Middle frontal gyrus (tissue), 1 donor: ENCODE data around the gene TRPV5.

Experiments
- DNase-seq: peaks from one replicate; pipeline ENCODE4 v3.0.0-alpha.2; 2015; ENCODE audit warnings: low spot score; ENCODE audit errors: extremely low spot score

The TRPV5 gene

DNA sequence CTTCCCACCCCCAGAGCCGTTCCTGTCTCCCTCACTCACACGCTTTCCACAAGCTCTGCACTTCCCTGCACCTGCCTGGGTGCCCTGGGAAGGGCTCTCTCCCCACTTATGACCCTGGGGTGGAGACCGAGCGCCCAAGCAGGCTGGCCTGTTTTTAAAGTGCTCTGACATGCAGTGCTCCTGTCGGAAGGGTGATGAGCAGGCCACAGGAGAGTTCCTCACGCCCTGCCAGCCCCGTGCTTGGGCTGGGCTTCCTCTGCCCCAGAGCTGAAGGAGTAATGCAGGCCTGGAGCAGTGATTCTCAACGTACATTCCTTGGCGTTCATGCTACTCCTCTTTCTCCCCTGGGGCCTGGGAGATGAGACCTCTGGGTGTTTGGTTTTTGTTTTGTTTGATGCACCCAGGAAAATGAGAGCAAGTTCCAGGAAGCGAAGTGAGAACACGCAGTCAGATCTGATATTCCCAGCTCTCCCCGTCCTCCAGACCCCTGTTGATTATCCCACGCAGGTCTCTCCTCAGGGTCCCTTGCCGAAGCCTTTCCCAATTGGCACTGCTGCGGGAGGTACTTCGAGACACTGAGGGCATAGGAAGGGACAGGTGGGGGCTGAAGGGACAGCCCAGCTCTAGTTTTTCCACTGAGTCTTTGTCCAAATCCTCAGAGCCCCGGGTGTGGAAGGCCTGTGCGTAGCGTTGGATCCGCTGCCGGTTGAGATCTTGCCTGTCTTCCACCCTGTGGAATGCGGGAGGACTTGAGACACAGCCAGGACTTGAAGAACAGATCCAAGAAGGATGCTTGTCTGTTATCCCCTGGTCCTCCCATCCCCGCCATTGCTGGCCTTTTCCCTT, 62.1 kb downstream of the TRPV5 start:
- DNase-seq, result no peak

GRCh38 chr7:142870566-142871259, 62.8 kb downstream of the TRPV5 start:
- DNase-seq, result no peak

DNA sequence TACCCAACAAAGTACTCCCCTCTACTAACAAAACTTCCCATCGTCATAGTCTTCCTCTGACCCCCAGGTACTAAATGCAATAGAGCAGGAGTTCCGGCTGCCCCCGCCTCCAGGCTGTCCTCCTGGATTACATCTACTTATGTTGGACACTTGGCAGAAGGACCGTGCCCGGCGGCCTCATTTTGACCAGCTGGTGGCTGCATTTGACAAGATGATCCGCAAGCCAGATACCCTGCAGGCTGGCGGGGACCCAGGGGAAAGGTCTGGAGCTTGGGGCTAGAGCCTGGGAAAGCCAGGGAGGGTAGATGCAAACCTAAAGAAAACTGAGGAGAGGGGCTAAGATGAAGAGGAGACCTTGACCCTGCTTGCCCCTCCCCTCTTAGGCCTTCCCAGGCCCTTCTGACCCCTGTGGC, 63.4 kb downstream of the TRPV5 start:
- DNase-seq, result no peak

- DNase-seq, result no peak
Observed at GRCh38 chr7:142869434-142869833, 64.1 kb downstream of the TRPV5 start.

- no peak for DNase-seq
Observed at GRCh38 chr7:142868986-142869415, 64.5 kb downstream of the TRPV5 start.

GRCh38 chr7:142868188-142868985, 65.2 kb downstream of the TRPV5 start:
- DNase-seq, result no peak

DNA sequence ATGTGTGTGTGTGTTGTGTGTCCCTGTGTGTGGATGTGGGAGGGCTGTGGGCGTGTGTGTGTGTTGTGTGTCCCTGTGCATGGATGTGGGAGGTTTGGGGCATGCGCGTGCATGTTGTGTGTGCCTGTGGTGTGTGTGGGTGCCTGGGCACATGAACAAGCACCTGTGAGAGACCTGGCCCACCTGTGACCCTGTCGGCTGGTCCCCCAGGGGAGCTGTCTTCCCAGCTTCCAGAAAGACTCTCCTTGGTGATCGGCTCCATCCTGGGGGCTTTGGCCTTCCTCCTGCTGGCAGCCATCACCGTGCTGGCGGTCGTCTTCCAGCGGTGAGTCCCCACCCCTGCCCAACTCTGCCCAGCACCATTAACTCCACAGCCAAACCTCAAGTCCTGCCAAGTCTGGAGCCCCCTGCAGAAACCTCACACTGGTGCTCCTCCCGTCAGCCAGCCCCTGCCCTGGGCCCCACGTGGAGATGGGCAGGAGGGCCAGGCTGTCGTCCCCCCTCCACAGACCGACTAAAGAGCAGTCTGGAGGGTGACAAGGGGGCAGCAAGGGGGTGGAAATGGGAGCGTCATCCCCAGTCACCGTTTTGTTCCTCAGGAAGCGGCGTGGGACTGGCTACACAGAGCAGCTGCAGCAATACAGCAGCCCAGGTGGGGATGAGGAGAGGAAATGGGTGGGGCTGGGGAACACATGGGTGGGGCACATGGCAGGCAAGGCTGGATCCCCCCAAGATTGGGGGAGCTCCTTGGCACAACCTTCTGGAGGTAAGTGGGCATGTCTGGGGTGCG, 66.0 kb downstream of the TRPV5 start:
- DNase-seq, result no peak

DNA sequence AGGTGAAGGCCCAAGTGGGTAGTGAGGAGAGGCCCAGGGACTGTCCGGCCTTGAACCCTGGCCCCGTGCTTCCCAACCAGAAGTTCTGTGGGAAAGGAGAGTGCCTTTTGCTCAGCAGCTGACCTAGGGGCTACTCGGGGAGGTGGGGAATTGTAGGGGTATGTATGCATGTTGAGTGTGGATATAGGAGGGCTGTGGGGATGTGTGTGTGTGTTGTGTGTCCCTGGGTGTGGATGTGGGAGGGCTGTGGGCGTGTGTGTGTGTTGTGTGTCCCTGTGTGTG, 66.5 kb downstream of the TRPV5 start:
- DNase-seq, result no peak

GRCh38 chr7:142866361-142867096, 67.0 kb downstream of the TRPV5 start:
- DNase-seq, result no peak

- no peak for DNase-seq
Observed at GRCh38 chr7:142865766-142866165, 67.8 kb downstream of the TRPV5 start.

GRCh38 chr7:142864980-142865747, 68.4 kb downstream of the TRPV5 start:
- DNase-seq, result no peak

GRCh38 chr7:142863891-142864685, 69.5 kb downstream of the TRPV5 start:
- DNase-seq, result no peak

GRCh38 chr7:142862786-142863400, 70.7 kb downstream of the TRPV5 start:
- no peak for DNase-seq

DNA sequence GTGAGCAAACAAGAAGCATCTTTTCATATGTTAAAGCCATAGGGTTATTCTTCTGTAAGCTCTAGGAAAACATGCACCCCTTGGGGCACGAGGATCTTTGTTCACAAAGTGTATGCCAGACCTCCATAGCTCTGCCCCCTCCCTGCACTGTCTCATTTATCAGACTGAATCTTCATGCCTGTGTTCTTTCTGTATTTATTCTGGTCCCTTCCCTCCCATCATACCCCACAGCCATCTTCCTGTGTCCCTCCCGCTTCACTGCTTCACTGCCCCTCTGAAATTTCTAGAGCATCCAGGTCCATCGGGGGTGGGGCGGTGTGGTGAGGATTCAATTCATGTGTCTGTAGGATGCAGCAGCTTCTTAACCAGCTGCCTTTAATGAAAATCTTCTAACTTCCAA, 71.2 kb downstream of the TRPV5 start:
- DNase-seq, result no peak

- DNase-seq, result no peak
Observed at GRCh38 chr7:142860968-142861367, 72.6 kb downstream of the TRPV5 start.

DNA sequence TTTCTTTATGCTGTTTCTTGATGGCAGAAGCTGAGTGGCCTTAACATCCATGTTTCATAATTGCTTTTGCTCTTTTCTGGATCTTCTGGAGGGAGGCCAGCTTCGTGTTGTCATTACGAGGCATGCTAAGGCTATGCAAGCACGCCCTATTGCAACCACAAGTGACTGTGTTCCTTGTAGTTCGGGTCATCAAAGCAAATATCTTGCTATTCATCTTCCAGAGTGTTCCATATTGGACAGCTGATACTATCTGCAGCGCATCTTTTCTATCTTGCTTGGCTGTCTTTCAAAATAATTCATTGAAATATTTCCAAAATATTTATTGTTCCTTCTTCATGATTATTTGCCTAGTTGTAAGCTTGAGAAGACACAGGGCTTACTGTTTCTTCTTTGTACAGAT, 73.7 kb downstream of the TRPV5 start:
- DNase-seq, result no peak

- no peak for DNase-seq
Observed at GRCh38 chr7:142859411-142859810, 74.1 kb downstream of the TRPV5 start.
